Adipose tissue (tissue), 3 donors: Measurements from ENCODE around the gene SLC6A15. TPM values are rescaled to one million over a fixed set of nuclear protein-coding genes. Genes with fewer than 3 reads are reported as not detected.

Experiments
- H3K27ac ChIP-seq: one replicate; pipeline ENCODE4 v1.5.1; 2013; ENCODE audit warnings: low read depth, low read length
- WGBS, 3 donors: extraction: QIAGEN DNeasy Blood & Tissue Kit; methylation state at CpG; one replicate each; pipeline ENCODE4 v1.1.7; 2013; 5-methylcytosine and 5-hydroxymethylcytosine counted together
- polyA plus RNA-seq, 3 donors: library from polyadenylated mRNA; stranded (reverse); fragments of 200-250 nt; gene quantifications; one replicate each; pipeline ENCODE4 v1.2.3, GENCODE V29; 2013
- donor health status: healthy with polysubstance abuse.
- donor health status: Bipolar disorder and iron deficiency.
- donor health status: healthy.

SLC6A15 gene
- polyA plus RNA-seq, 3 donors = 0.06 TPM; not detected in 2

- 67 to 73% (median 71%) methylated on average over 3 of the region's 3 CpGs for WGBS, 3 donors
- no peak overlapping the region for H3K27ac ChIP-seq
Observed at GRCh38 chr12:84816916-84817695, 95.5 kb downstream of the SLC6A15 start.

DNA sequence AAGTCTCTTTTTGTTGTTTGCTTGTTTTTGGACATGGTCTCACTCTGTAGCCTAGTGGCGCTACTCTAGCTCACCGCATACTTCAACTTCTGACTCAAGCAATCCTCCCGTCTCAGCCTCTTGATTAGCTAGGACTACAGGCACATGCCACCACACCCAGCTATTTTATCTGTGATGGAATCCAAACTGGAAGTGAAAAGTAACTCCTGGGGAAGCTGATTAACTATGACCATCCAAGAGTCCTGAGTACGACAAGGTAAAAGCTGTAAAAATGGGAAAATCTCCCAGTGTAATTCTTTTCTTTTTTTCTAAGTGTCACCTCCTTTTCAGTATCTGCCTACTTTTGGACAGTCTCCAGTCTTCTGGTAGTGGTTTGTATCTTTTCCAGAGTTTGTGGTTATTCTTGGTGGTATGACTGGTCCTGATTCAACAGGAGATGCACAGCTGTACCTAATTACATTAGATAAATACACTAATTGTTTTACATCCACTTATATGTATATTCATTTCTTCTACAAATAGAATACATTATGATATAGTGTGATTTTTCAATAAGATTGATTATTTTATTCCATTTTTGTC, 97.8 kb downstream of the SLC6A15 start:
- H3K27ac ChIP-seq = no peak overlapping the region
- 89 to 93% (median 92%) methylated on average over 4 of the region's 4 CpGs for WGBS, 3 donors

DNA sequence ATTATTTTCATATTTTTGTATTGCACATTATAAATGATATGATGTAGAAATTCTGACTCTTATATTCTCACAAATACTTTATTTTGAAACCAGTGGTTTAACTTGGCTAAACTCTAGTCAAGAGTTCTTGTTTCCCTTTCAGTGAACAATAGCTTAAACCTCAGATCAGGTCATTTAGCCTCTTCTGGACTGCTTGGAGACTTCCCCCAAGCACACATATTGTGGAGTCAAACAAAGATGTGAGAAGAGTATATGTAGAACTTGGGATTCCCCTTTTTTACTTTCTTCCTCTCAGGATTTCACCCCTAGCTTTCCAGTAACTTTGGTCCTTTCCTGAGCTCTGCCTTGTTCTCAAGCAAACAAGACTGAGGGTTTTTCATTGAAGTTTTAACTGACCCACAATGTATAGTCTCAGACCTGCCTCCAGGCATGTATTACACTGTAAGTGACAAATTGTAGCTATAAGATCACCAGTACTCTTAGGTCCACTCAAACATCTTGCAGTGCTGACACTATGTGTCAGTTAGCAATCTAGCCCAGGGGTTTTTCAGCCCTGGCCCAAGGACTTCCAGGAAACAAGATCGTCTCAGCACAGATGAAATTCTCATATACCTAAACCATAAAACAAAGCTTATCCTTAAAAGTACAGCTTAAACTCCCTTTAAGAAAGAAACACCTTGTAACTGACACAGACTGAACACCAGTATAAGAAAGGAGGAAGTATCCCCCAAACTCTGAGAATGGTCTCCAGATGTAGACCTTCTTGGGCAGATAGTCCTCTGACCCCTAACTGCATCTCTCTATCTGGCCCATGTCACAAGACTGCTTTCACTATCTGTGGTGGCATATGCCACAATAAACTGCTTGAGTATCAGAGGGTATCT, 98.6 kb downstream of the SLC6A15 start:
- WGBS, 3 donors = 85 to 86% (median 86%) methylated on average over 1 of the region's 1 CpG
- H3K27ac ChIP-seq = no peak overlapping the region

GRCh38 chr12:84811291-84811690, 101.3 kb downstream of the SLC6A15 start:
- WGBS, 3 donors = 76 to 92% (median 77%) methylated on average over 3 of the region's 3 CpGs
- no peak overlapping the region for H3K27ac ChIP-seq

- 85 to 95% (median 86%) methylated on average over 1 of the region's 1 CpG for WGBS, 3 donors
Observed at GRCh38 chr12:84810611-84811010, 102.0 kb downstream of the SLC6A15 start.

More at GRCh38 chr12:84810611-84811010, 102.0 kb downstream of the SLC6A15 start:
- H3K27ac ChIP-seq = no peak overlapping the region

Other genes starting within 250 kb of the SLC6A15 start
- not detected for gene TSPAN19, start 123.5 kb upstream of the SLC6A15 start, polyA plus RNA-seq
- gene LRRIQ1, start 123.6 kb upstream of the SLC6A15 start, polyA plus RNA-seq = under 1 TPM in 2 of 3 donors, not detected in 1; 0.04 to 0.07 TPM